HG02763 (cell line): Measurements from ENCODE around the gene IGSF3.

ENCODE experiments used
- ATAC-seq: cut with Tn5 transposase; IDR thresholded peaks from one replicate; pipeline ENCODE4 v1.9.1; 2021; ENCODE audit warnings: mild to moderate bottlenecking, moderate library complexity; ENCODE audit not compliant: unreplicated experiment

IGSF3 gene

GRCh38 chr1:116667575-116668105, at the start of gene IGSF3:
TSS of gene IGSF3 (minus strand) at chr1:116667733. CDS start at chr1:116666326, 1,407 bp downstream.
- ATAC-seq, result no peak

GRCh38 chr1:116717318-116717717, 49.8 kb upstream of the IGSF3 start:
- no peak for ATAC-seq

DNA sequence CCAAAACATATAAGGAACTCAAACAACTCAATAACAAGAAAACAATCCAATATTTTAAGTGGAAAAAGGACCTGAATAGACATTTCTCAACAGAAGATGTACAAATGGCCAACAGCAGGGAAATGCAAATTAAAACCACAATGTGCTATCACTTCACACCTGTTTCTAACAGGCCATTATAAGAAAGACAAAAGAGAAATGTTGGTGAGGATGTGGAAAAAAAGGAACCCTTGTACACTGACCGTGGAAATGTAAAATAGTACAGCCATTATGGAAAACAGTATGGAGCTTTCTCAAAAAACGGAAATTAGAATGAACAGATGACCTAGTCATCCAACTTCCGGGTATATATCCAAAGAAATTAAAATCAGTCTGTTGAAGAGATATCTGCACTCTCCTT, 48.9 kb upstream of the IGSF3 start:
- ATAC-seq, result no peak

DNA sequence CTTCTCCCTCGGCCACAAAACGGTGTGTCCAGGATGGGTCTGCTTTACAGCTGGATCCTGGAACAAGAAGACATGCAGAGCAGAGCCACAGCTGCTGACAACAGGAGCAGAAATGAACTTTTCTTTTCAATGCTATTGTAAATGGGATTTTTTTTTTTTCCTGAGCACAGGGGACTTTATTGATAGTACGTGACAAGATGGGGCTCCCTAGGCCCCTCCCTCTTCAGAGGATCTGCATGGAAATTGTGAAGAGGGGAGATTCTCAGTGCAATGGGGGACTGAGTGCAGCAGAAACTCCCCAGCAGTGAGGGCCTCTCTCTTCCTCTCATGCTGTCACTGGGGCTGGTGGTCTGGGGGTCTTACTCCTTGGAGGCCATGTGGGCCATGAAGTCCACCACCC, 45.9 kb upstream of the IGSF3 start:
- ATAC-seq, result no peak

DNA sequence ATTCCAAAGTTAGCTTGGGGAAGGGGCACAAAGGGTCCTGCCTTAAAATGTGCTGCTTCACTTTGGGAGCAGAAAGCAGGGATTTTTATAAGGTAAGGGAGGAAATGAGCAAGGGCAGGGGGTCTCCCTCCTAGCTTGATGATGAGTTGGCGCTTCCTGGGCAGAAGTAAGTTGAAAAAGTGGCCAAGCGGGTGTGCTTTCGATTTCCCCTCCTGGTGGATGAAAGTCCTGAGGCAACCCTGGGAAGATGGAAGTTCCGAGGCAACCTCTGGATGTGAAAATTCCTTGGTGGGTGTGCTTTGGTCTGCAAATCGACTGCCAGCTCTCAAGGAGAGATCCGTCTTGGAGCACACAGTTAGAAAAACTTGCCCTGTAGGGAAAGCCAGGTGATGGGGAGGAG, 45.0 kb upstream of the IGSF3 start:
- no peak for ATAC-seq

- ATAC-seq, result no peak
These were observed 43.8 kb upstream of the IGSF3 start for GRCh38 chr1:116711263-116711840.

DNA sequence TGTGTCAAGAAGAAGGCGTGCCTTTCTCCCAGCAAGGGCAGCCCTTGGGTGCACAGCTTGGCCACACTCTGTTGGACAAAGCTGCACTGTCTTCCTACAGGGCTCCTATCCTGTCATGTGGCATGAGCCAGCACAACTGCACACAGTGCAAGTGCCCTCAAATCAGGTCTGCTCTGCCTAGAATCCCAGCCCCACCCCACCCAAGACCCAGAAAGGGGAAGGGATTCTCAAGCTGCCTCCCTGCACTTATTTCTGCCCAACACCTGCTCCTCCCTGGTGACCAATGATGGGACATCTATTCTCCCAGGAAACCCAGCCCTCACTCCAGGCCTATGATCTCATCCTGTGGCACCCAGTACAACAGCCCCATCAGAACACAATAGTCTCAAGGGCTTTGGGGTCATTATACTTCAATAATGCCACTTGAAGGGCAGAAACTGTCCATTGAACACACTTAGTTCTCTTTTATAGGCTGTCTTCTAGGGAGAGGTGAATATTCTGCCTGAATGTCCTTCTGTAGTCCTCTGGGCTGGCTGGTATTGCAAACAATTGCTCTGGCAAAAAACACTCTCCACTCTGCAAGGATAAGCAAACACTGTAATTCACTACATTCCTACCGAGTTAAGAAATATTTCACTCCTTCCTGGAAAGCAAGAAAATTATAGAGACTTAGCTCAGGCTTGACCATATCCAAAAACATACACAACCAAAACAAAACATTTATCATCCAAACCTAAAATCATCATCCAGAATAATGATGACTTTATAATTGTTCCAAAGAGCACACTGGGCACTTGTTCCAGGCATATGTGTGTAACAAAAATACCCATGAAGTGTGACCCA, 43.1 kb upstream of the IGSF3 start:
- ATAC-seq, result no peak

- ATAC-seq, result no peak
These were observed 42.2 kb upstream of the IGSF3 start for GRCh38 chr1:116709666-116710167.

DNA sequence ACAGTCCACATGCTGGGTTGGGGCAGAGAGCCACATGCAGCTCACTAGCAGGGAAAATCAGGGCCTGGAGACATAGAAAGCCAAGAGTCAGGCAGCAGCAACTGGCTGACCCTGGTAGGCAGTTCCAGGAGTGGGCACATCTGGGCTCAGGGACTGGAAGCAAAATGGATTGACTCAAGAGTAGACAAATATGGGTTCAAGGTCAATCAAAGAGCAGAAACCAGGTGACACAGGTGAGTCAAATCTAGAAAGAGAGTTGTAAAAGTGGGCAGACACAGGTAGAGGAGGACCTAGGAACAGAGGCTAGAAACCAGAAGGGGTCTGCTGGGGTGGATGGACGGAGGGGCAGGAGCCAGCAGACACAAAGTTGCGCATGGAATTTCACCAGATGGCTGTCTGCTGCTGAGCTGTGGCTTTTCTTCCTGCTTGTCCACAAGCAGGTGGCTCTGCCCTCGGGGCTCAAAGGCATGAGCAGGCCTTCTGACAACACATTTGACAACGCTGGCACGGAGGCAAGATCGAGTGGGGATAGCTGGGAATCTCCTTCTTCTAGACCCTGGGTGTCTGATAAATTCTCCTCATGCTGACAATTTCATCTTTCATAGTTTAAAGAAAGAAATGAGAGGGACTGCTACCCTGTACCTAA, 40.8 kb upstream of the IGSF3 start:
- no peak for ATAC-seq

DNA sequence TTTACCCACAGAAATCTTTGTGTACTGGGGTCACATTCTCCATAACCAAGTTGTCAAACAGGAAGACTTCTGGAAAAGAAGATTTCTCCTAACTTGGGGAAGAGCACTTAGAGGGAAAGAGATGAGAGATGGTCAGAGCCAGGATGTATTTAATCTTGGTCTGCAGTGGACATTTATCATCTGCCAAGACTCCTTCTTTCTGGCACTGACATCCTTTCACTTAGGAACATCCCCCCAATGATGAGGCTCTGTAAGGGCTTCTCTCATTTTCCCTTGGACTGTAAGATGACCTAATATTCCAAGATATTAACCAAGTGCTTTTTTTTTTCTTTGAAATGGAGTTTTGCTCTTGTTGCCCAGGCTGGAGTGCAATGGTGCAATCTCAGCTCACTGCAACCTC, 39.3 kb upstream of the IGSF3 start:
- ATAC-seq, result no peak

GRCh38 chr1:116706123-116706522, 38.6 kb upstream of the IGSF3 start:
- ATAC-seq, result no peak

GRCh38 chr1:116704278-116704677, 36.7 kb upstream of the IGSF3 start:
- ATAC-seq, result no peak

- ATAC-seq, result no peak
These were observed 32.1 kb upstream of the IGSF3 start for GRCh38 chr1:116699605-116700004.

DNA sequence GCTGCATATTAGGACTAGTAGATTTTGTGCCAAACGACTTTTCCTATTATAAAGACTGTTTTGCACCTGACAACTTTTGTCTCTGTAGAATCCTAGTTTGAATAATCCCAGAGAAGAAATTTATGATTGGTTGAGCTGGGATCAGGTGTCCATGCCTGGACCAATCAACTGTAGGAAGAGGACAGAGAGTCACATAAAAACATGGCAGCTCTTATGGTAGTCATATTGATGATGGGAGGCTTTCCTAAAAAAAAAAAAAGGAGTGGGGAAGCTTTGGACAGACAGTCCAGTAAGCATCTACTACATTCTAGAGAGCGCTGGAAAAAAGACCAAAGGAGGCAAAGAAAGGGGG, 30.7 kb upstream of the IGSF3 start:
- no peak for ATAC-seq

GRCh38 chr1:116697548-116698243, 30.2 kb upstream of the IGSF3 start:
- ATAC-seq, result no peak

DNA sequence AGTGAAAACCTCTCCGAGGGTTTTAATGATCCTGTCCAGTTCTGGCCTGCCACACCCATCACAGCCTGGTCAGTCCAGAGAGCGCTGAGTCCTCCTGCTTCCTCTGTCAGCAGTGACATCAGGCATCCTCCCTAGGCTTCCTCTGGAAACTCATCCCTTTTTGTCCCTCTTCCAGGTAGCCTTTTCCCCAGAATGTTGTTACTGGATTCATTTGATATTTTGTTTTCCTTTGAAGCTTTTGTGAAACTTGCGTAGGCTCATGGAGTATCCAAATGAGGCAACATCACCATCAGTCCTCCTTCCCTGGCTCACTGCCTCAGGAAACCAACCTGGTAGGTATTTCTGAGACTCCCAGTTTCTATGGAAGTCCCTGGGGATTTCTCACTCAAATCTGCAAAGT, 27.0 kb upstream of the IGSF3 start:
- ATAC-seq, result no peak

GRCh38 chr1:116693759-116694480, 26.4 kb upstream of the IGSF3 start:
- no peak for ATAC-seq

- ATAC-seq, result no peak
These were observed 25.3 kb upstream of the IGSF3 start for GRCh38 chr1:116692879-116693278.

DNA sequence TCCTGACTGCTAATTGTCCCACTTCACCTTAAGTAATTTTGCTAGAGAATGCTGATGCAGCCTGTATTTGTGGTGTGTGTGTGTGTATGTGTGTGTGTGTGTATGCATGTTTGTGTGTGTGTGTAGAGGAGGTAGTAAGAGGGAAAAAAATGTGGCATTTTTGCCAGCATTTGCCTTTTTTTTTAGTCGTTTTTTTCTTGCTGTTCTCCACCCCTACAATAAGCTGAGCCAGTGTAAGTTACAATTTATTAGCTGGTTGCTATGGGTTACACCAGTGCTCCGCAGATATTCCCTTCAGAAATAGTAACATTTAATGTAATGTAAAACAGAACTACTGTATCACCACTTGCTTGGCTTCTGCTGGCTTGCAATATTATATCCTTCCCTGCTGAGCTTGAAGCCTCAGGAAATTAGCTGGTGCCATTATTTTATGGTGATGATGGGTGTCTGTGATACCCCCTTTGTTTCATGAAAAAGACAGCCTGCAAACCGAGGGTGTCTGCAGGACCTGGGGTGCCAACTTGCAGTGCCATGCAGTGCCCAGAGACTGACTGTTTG, 23.4 kb upstream of the IGSF3 start:
- no peak for ATAC-seq

DNA sequence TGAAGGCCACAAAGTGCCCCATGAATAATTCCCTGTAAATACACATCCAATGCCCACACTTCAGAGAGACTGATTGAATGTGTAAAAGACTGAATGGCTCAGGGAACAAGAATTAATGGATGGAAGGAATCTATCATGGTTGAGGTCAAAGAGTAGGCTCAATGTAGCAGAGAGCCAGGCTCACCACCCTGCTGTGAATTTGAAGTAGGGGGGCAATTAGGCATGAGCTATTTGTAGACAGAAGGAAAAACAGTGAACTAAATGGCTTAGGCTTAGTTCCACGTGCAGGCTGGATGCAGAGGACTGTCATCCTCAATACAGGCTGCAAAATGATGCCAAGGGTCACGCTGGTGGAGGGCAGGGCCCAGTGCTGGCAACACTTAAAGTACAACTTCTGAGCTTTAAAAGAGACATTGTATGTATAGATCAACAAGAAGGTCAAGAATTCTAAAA, 22.9 kb upstream of the IGSF3 start:
- no peak for ATAC-seq
